Measurements from ENCODE around the gene TXNL1. TPM values are rescaled to one million over a fixed set of nuclear protein-coding genes. Genes with fewer than 3 reads are reported as not detected.
A peak's percentile ranks its signal among the peaks of the same experiment; 100 is the strongest.

The TXNL1 gene
- total RNA-seq, 1 experiment from 2014 or later, result 86.6 TPM

DNA sequence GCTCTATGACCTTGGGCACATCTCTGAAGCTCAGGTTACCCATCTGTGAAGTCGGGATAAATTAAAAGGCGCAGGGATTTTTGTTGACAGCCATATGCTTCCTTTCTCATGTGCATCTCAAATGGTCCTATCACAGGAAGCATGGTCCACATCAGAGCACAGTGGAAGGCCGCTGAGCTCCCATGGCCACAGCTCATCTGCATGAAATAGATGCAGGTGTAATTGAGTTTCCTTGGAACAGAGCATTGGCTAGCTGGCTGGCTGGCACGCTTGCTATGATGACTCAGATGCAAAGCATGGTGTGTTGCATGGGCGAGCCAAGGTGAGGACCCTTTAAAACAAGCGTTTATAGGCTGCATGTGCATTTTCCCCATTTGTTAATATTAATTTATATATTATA is 79.3 kb downstream of the TXNL1 start:
- Mint-ChIP-seq H3K4me1 (ENCODE audit: insufficient read depth, unreplicated experiment) (no peaks in the 10 kb centered on the region), H3K4me3 (ENCODE audit: unreplicated experiment) (no peak overlapping the region), H3K36me3 (ENCODE audit: insufficient read depth, unreplicated experiment) (no peaks in the 10 kb centered on the region), H3K27me3 (ENCODE audit: insufficient read depth, unreplicated experiment) (no peaks in the 10 kb centered on the region), H3K27ac (ENCODE audit: low read depth, unreplicated experiment) (no peak overlapping the region), H3K9me3 (ENCODE audit: unreplicated experiment) (no peaks in the 10 kb centered on the region)
- intact Hi-C loops (cut with micrococcal nuclease), result no loop called here
- TF ChIP-seq, protein P1, sequence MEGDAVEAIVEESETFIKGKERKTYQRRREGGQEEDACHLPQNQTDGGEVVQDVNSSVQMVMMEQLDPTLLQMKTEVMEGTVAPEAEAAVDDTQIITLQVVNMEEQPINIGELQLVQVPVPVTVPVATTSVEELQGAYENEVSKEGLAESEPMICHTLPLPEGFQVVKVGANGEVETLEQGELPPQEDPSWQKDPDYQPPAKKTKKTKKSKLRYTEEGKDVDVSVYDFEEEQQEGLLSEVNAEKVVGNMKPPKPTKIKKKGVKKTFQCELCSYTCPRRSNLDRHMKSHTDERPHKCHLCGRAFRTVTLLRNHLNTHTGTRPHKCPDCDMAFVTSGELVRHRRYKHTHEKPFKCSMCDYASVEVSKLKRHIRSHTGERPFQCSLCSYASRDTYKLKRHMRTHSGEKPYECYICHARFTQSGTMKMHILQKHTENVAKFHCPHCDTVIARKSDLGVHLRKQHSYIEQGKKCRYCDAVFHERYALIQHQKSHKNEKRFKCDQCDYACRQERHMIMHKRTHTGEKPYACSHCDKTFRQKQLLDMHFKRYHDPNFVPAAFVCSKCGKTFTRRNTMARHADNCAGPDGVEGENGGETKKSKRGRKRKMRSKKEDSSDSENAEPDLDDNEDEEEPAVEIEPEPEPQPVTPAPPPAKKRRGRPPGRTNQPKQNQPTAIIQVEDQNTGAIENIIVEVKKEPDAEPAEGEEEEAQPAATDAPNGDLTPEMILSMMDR (IDR thresholded peaks at IDR 0.05; ENCODE audit: unreplicated experiment), result no peak
- no TSS peak for BruUV-seq (replicated peaks)
- no peak for DNase-seq (ENCODE audit: unreplicated experiment)
- POLR2A ChIA-PET, result no interaction called here
- CTCF ChIA-PET, result interaction anchor here (0.5 to 1.1 kb wide), 5 partner anchors 14 to 1325 kb away, joined by 3 to 4 read pairs (median 3); no protein-coding TSS in a partner anchor

DNA sequence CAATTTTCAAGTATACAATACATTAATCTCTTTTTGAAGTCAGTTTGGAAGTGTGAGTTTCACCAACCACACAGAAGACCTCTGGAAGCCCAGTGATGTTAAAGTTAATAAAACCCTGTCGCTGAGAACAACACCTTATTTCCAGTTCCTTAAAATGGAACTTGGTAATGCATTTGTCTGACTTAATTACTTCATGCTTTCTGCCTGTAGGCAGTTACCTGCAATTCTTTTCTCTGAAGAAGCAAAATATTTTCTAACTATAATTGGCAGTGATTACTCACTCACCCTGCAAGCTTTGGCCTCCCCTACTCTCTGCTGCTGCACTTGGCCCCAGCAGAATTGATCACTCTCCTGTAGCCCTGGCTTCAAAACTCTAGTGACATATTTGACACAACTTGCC is 81.5 kb downstream of the TXNL1 start:
- Mint-ChIP-seq H3K9me3 (ENCODE audit: unreplicated experiment) (no peaks in the 10 kb centered on the region), H3K27ac (ENCODE audit: low read depth, unreplicated experiment) (no peak overlapping the region), H3K27me3 (ENCODE audit: insufficient read depth, unreplicated experiment) (no peaks in the 10 kb centered on the region), H3K4me1 (ENCODE audit: insufficient read depth, unreplicated experiment) (no peaks in the 10 kb centered on the region), H3K36me3 (ENCODE audit: insufficient read depth, unreplicated experiment) (no peaks in the 10 kb centered on the region), H3K4me3 (ENCODE audit: unreplicated experiment) (no peak overlapping the region)
- intact Hi-C loops (cut with micrococcal nuclease), result no loop called here
- BruUV-seq (replicated peaks), result no TSS peak
- no peak for DNase-seq (ENCODE audit: unreplicated experiment)
- TF ChIP-seq, protein P1 (IDR thresholded peaks at IDR 0.05; ENCODE audit: unreplicated experiment), result no peak
- ChIA-PET CTCF (interaction anchor here (0.6 kb wide), 1 partner anchor 420 kb away, joined by 5 read pairs; no protein-coding TSS in a partner anchor), POLR2A (interaction anchor here (0.7 kb wide), 1 partner anchor 119 kb away, joined by 3 read pairs; no protein-coding TSS in a partner anchor)

DNA sequence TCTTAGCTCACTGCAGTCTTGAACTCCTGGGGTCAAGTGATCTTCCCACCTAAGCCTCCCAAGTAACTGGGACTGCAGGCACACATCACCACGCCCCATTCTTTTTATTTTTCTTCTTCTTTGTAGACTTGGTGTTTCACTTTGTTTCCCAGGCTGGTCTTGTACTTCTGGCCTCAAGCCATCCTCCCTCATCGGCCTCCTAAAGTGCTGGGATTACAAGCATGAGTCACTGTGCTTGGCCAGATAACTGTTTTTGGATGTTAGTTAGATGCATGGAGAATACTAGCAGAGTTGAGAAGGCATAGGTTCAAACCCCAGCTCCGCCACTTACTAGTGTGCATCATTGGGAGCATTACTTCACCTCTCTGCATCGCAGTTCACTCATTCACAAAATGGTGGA is 88.3 kb downstream of the TXNL1 start:
- no peaks in the 10 kb centered on the region for H3K27me3 Mint-ChIP-seq (ENCODE audit: insufficient read depth, unreplicated experiment)
- no TSS peak for BruUV-seq (replicated peaks)
- TF ChIP-seq, protein P1 (IDR thresholded peaks at IDR 0.05; ENCODE audit: unreplicated experiment), result no peak
- CTCF ChIA-PET, result no interaction called here
- H3K36me3 Mint-ChIP-seq (ENCODE audit: insufficient read depth, unreplicated experiment), result no peaks in the 10 kb centered on the region
- DNase-seq (ENCODE audit: unreplicated experiment), result peak; percentile 34
- intact Hi-C loops (cut with micrococcal nuclease), result no loop called here
- no peak overlapping the region for H3K27ac Mint-ChIP-seq (ENCODE audit: low read depth, unreplicated experiment)
- no peak overlapping the region for H3K4me3 Mint-ChIP-seq (ENCODE audit: unreplicated experiment)
- POLR2A ChIA-PET, result no interaction called here
- no peaks in the 10 kb centered on the region for H3K4me1 Mint-ChIP-seq (ENCODE audit: insufficient read depth, unreplicated experiment)
- peaks cover 6% of the 10 kb centered on the region for H3K9me3 Mint-ChIP-seq (ENCODE audit: unreplicated experiment)

Other genes with a start within 250 kb of the TXNL1 start
- 12.6 and 17.3 TPM in 2 replicates for gene WDR7, start 12.8 kb upstream of the TXNL1 start, total RNA-seq (2022)

Data from MCF 10A (cell line).